Testis (tissue), 3 donors: ENCODE data around the gene EYS. TPM values are rescaled to one million over a fixed set of nuclear protein-coding genes. Genes with fewer than 3 reads are reported as not detected.

Experiments used
- DNase-seq: peaks from one replicate; pipeline ENCODE4 v3.0.0-alpha.2; 2019
- H3K27ac ChIP-seq, 2 donors: fragments of 200-600 bp; sonication (generic); one replicate each; pipeline ENCODE4 v1.5.1; 2019
- H3K27me3 ChIP-seq: fragments of 200-600 bp; sonication (generic); one replicate; pipeline ENCODE4 v1.5.1; 2019
- H3K36me3 ChIP-seq: fragments of 200-600 bp; sonication (generic); one replicate; pipeline ENCODE4 v1.5.1; 2017; ENCODE audit warnings: low read depth; ENCODE audit errors: missing control alignments
- H3K4me1 ChIP-seq: fragments of 200-600 bp; sonication (generic); one replicate; pipeline ENCODE4 v1.5.1; 2019
- H3K4me3 ChIP-seq, 2 donors: fragments of 200-600 bp; sonication (generic); one replicate each; pipeline ENCODE4 v1.5.1; 2017 to 2019
- H3K9me3 ChIP-seq: fragments of 200-600 bp; sonication (generic); one replicate; pipeline ENCODE4 v1.5.1; 2017
- CTCF ChIP-seq, 3 experiments: fragments of 450-650 bp in 2 of 3; fragments of 200-600 bp in 1 of 3; sonication (generic) in 1 of 3; IDR thresholded peaks; one replicate each; pipeline ENCODE4 v1.5.1; 2016 to 2019; ENCODE audit warnings: antibody characterized with exemption in 3 of 3, mild to moderate bottlenecking in 2 of 3, moderate library complexity in 1 of 3
- POLR2A ChIP-seq: fragments of 450-650 bp; IDR thresholded peaks from one replicate; pipeline ENCODE4 v1.6.1; 2017; ENCODE audit warnings: antibody characterized with exemption, mild to moderate bottlenecking, moderate library complexity
- WGBS, 2 donors: methylation state at CpG; one replicate each; pipeline ENCODE4 v1.1.5; 2018; 5-methylcytosine and 5-hydroxymethylcytosine counted together
- intact Hi-C: fragments of 100-400 bp; cut with DNase I; formaldehyde crosslinking; loops from one replicate; pipeline ENCODE4 v1.15.1; 2023; ENCODE audit warnings: low total_unique reads
- polyA plus RNA-seq: library from polyadenylated mRNA; stranded (reverse); fragments of 350-450 nt; fragmentation: Illumina TruSeq; extraction: RNeasy Lipid Tissue Mini Kit (QIAGEN cat#74804); gene quantifications from one replicate; pipeline ENCODE4 v1.2.3, GENCODE V29; 2014; ENCODE audit warnings: low read depth, low replicate concordance; ENCODE audit not compliant: insufficient read depth
- total RNA-seq, 2 donors: library from RNA; depleted of rRNA; stranded (reverse); fragments of >200 nt; gene quantifications; one replicate each; pipeline ENCODE4 v1.2.3, GENCODE V29; 2016

EYS gene
- total and polyA plus RNA-seq, 3 donors from 2014 or later: 1.3 to 2.8 (median 2.6) TPM

DNA sequence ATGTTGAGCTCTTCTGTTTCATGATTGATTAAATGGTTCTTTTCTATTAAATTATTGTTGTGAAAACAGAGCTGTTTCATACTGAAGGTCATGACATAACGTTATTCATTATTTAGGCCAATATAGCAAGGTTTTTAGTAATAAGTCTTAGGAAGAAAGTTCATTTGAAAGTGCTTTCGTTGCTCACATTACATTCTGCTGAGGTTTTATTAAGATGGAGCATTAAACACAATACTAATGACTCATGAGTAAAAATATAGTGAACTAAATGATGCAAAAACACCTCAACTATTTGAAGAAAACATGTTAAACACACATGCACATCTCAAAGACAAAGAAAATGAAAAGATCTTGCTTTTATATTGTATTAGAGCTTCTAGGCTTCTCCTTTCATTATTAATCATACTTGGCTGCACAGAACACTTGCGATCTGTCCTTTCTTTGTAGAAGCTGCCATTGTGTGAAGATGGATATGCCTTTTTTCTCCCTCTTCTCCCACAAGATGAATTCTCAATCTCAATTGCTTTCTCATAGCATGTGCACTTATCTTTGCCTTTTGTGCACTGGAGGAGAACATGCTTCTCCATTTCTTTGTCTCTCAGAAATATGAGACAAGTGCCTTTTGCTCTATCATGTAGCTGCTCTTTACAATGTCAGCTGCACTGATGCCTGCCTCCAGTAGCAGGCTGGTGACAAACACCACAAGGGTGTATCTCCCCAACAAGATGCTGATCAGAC lies 1759.1 kb downstream of the EYS start:
- Histone ChIP-seq H3K27me3 (no peaks in the 10 kb centered on the region), H3K27ac (no peak overlapping the region), H3K4me3 (no peak overlapping the region), H3K36me3 (no peaks in the 10 kb centered on the region), H3K9me3 (no peaks in the 10 kb centered on the region), H3K4me1 (no peaks in the 10 kb centered on the region)
- intact Hi-C loops: no loop called here
- DNase-seq: no peak
- TF ChIP-seq POLR2A (no peak), CTCF (IDR thresholded peaks at IDR 0.05) (no peak)
- 66 to 67% methylated on average over 3 of the region's 3 CpGs for WGBS, 2 donors

GRCh38 chr6:63945987-63946386 lies 1761.0 kb downstream of the EYS start:
- TF ChIP-seq CTCF (IDR thresholded peaks at IDR 0.05) (no peak), POLR2A (no peak)
- intact Hi-C loops: no loop called here
- no peak for DNase-seq
- H3K27me3 ChIP-seq: no peaks in the 10 kb centered on the region
- H3K36me3 ChIP-seq: no peaks in the 10 kb centered on the region
- 72 to 83% methylated on average over 2 of the region's 2 CpGs for WGBS, 2 donors
- no peak overlapping the region for H3K27ac ChIP-seq
- H3K4me3 ChIP-seq: no peak overlapping the region
- no peaks in the 10 kb centered on the region for H3K9me3 ChIP-seq
- H3K4me1 ChIP-seq: no peaks in the 10 kb centered on the region

DNA sequence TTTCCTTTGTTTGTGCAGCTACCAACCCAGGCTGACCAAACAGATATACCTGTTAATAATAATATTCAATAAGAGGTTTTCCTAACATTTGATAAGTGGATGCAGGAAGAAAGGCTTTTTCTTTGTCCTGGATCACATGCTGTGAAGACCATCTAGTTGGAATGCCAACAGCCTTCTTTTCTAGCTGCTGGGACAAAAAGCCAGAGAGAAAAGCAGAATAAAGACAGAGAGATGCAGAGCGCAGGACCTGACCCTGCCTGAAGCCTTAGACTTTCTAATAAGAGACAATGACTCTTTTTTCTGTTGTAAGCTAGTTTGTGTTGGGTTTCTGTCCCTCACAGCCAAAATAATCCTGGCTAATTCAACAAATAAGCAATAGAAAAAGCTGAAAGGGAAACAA lies 1763.2 kb downstream of the EYS start:
- DNase-seq: no peak
- Histone ChIP-seq H3K27ac (no peak overlapping the region), H3K9me3 (no peaks in the 10 kb centered on the region), H3K4me1 (no peaks in the 10 kb centered on the region), H3K4me3 (no peak overlapping the region), H3K36me3 (no peaks in the 10 kb centered on the region), H3K27me3 (no peaks in the 10 kb centered on the region)
- WGBS, 2 donors: 82 to 100% methylated on average over 1 of the region's 1 CpG
- intact Hi-C loops: no loop called here
- TF ChIP-seq CTCF (IDR thresholded peaks at IDR 0.05) (no peak), POLR2A (no peak)

GRCh38 chr6:63941747-63942470 lies 1765.1 kb downstream of the EYS start:
- WGBS, 2 donors: 81 to 89% methylated on average over 2 of the region's 2 CpGs
- H3K4me1 ChIP-seq: no peaks in the 10 kb centered on the region
- no peaks in the 10 kb centered on the region for H3K9me3 ChIP-seq
- no peaks in the 10 kb centered on the region for H3K36me3 ChIP-seq
- TF ChIP-seq POLR2A: no peak
- TF ChIP-seq CTCF (IDR thresholded peaks at IDR 0.05): no peak
- H3K27me3 ChIP-seq: no peaks in the 10 kb centered on the region
- intact Hi-C loops: no loop called here
- DNase-seq: no peak
- no peak overlapping the region for H3K4me3 ChIP-seq
- no peak overlapping the region for H3K27ac ChIP-seq
